HCT116 (cell line): Measurements from ENCODE around the gene GREM2. TPM values are rescaled to one million over a fixed set of nuclear protein-coding genes. Genes with fewer than 3 reads are reported as not detected.

Source experiments
- ATAC-seq: fragments of 200-7000 bp; cut with Tn5 transposase; 2 replicates; pipeline ENCODE4 v1.9.1; 2020; ENCODE audit warnings: mild to moderate bottlenecking, moderate library complexity
- BruUV-seq: library from RNA; stranded (reverse); fragments of 400-500 nt; replicated peaks from 2 replicates; lab custom pipeline; 2021; lab: Mats Ljungman, UMichigan
- CTCF ChIA-PET: fragments of 300-600 bp; sonication (Branson Sonifier 250); formaldehyde crosslinking; loops from one replicate; lab custom pipeline; 2021; ENCODE audit warnings: antibody characterized with exemption; lab: Charles Lee
- POLR2A ChIA-PET: fragments of 300-600, 350-600 bp; sonication (Branson Sonifier 250); formaldehyde crosslinking; loops from one replicate; lab custom pipeline; 2021; ENCODE audit warnings: antibody characterized with exemption; lab: Charles Lee
- RAD21 ChIA-PET, 2 experiments: fragments of 300-600 bp; sonication (Branson Sonifier 250); formaldehyde crosslinking; loops; one replicate each; lab custom pipeline; 2023; ENCODE audit warnings: low total read pairs in 2 of 2; ENCODE audit not compliant: uncharacterized antibody in 2 of 2, unreplicated experiment in 2 of 2, low non-redundant PET in 1 of 2; lab: Charles Lee
- DNase-seq: peaks from one replicate; pipeline ENCODE4 v3.0.0-alpha.2; 2010; ENCODE audit warnings: low read depth, low spot score
- H2AFZ ChIP-seq: fragments of 200-600 bp; shearing (Covaris generic), sonication (generic); 2 replicates; pipeline ENCODE4 v1.6.1; 2017; ENCODE audit warnings: low read depth, mixed run types, mixed read lengths, antibody characterized with exemption, low read length; ENCODE audit not compliant: poor library complexity, severe bottlenecking
- H3K27ac ChIP-seq: 2 replicates; pipeline ENCODE4 v1.5.1; 2012; ENCODE audit warnings: low read depth, low read length
- H3K27me3 ChIP-seq: fragments of 200-600 bp; sonication (generic); 2 replicates; pipeline ENCODE4 v1.6.1; 2016; ENCODE audit warnings: mixed run types, low read length, mixed read lengths; ENCODE audit not compliant: insufficient read depth
- H3K36me3 ChIP-seq, 2 experiments: fragments of 200-500 bp in 1 of 2; fragments of 200-600 bp in 1 of 2; sonication (Bioruptor generic) in 1 of 2; sonication (generic) in 1 of 2; 2 replicates each; pipeline versions ENCODE4 v1.5.1 to v1.6.1; 2014 to 2016; ENCODE audit warnings: low read length in 2 of 2, inconsistent platforms in 1 of 2, mixed read lengths in 1 of 2, mixed run types in 1 of 2; ENCODE audit not compliant: insufficient read depth in 2 of 2, control insufficient read depth in 1 of 2
- H3K4me1 ChIP-seq, 2 experiments: fragments of 200-600 bp in 1 of 2; sonication (generic) in 1 of 2; 2 replicates each; pipeline versions ENCODE4 v1.5.1 to v1.6.1; 2012 to 2017; ENCODE audit warnings: low read length in 2 of 2, inconsistent platforms in 1 of 2, mild to moderate bottlenecking in 1 of 2, mixed read lengths in 1 of 2, mixed run types in 1 of 2, moderate library complexity in 1 of 2; ENCODE audit not compliant: insufficient read depth in 2 of 2, control insufficient read depth in 1 of 2
- H3K4me2 ChIP-seq: fragments of 200-600 bp; sonication (generic); 2 replicates; pipeline ENCODE4 v1.6.1; 2017; ENCODE audit warnings: mixed run types, low read length, mixed read lengths
- H3K4me3 ChIP-seq, 2 experiments: fragments of 200-600 bp in 1 of 2; sonication (generic) in 1 of 2; replicated peaks in 1 of 2; 2 replicates each; pipeline ENCODE4 v1.5.1; 2011 to 2016; ENCODE audit warnings: low read length in 2 of 2, control low read depth in 1 of 2, low read depth in 1 of 2, mild to moderate bottlenecking in 1 of 2, mixed read lengths in 1 of 2, mixed run types in 1 of 2
- H3K79me2 ChIP-seq: fragments of 200-600 bp; sonication (generic); 2 replicates; pipeline ENCODE4 v1.6.1; 2017; ENCODE audit warnings: mild to moderate bottlenecking, mixed run types, low read length, moderate library complexity, mixed read lengths; ENCODE audit not compliant: insufficient read depth
- H3K9ac ChIP-seq: fragments of 200-600 bp; sonication (generic); 2 replicates; pipeline ENCODE4 v1.6.1; 2016; ENCODE audit warnings: low read length, mixed read lengths
- H3K9me2 ChIP-seq: fragments of 200-600 bp; sonication (generic), shearing (Covaris generic); 2 replicates; pipeline ENCODE4 v1.6.1; 2017; ENCODE audit warnings: mixed run types, mild to moderate bottlenecking, moderate library complexity; ENCODE audit not compliant: insufficient read depth
- H3K9me3 ChIP-seq, 2 experiments: fragments of 200-500 bp in 1 of 2; fragments of 200-600 bp in 1 of 2; sonication (Bioruptor generic) in 1 of 2; sonication (generic) in 1 of 2; 2 replicates each; pipeline ENCODE4 v1.6.1; 2014 to 2017; ENCODE audit warnings: low read length in 2 of 2, mixed read lengths in 2 of 2, inconsistent platforms in 1 of 2, low read depth in 1 of 2, mild to moderate bottlenecking in 1 of 2, mixed run types in 1 of 2, moderate library complexity in 1 of 2; ENCODE audit not compliant: control insufficient read depth in 1 of 2, insufficient read depth in 1 of 2
- H4K20me1 ChIP-seq: fragments of 200-600 bp; sonication (generic), shearing (Covaris generic); 2 replicates; pipeline ENCODE4 v1.6.1; 2017; ENCODE audit warnings: mixed run types, mild to moderate bottlenecking, moderate library complexity; ENCODE audit not compliant: insufficient read depth
- CBX3 ChIP-seq: IDR thresholded peaks from 2 replicates; pipeline ENCODE4 v1.6.1; 2012; ENCODE audit warnings: low read depth
- ELF1 ChIP-seq: IDR thresholded peaks from 2 replicates; pipeline ENCODE4 v1.6.1; 2012; ENCODE audit warnings: low read depth, borderline replicate concordance
- EZH2phosphoT487 ChIP-seq: fragments of 200-600 bp; IDR thresholded peaks from 2 replicates; pipeline ENCODE4 v1.6.1; 2018; ENCODE audit warnings: antibody characterized with exemption, borderline replicate concordance
- POLR2A ChIP-seq: IDR thresholded peaks from 2 replicates; pipeline ENCODE4 v1.7.0; 2011; ENCODE audit warnings: borderline replicate concordance; ENCODE audit not compliant: insufficient read depth, insufficient read length; ENCODE audit errors: extremely low read depth
- SIN3A ChIP-seq: IDR thresholded peaks from 2 replicates; pipeline ENCODE4 v1.6.1; 2012; ENCODE audit warnings: low read depth
- ZBTB33 ChIP-seq: IDR thresholded peaks from 2 replicates; pipeline ENCODE4 v1.6.1; 2011; ENCODE audit warnings: mild to moderate bottlenecking, low read length, moderate library complexity; ENCODE audit not compliant: insufficient replicate concordance; ENCODE audit errors: extremely low read depth
- intact Hi-C: fragments of 100-400 bp; cut with micrococcal nuclease; formaldehyde crosslinking; loops from 2 replicates; pipeline ENCODE4 v1.10.0; 2022
- total RNA-seq: library from RNA; stranded (reverse); gene quantifications from one replicate; pipeline ENCODE4 v1.2.1, GENCODE V29; 2021; ENCODE audit not compliant: unreplicated experiment
- TF ChIP-seq, protein P1 (sequence below), 3 experiments: fragments of 200-600 bp in 1 of 3; sonication (generic) in 1 of 3; IDR thresholded peaks in 2 of 3; conservative IDR thresholded peaks in 1 of 3; 2 replicates each; pipeline ENCODE4 v1.5.1; 2012 to 2017; ENCODE audit warnings: low read depth in 2 of 3, low read length in 2 of 3, antibody characterized with exemption in 1 of 3, borderline replicate concordance in 1 of 3, control low read depth in 1 of 3, mild to moderate bottlenecking in 1 of 3, mixed read lengths in 1 of 3, mixed run types in 1 of 3, moderate library complexity in 1 of 3; ENCODE audit not compliant: insufficient read depth in 1 of 3

Gene GREM2
- total RNA-seq, 1 experiment from 2014 or later = not detected

GRCh38 chr1:240644732-240645131 lies 32.8 kb upstream of the GREM2 start:
- H3K9ac ChIP-seq = no peak overlapping the region
- H3K4me1 ChIP-seq = no peaks in the 10 kb centered on the region
- ATAC-seq (no peak), DNase-seq (no peak)
- H3K9me2 ChIP-seq = no peaks in the 10 kb centered on the region
- no peaks in the 10 kb centered on the region for H3K27me3 ChIP-seq
- H4K20me1 ChIP-seq = no peaks in the 10 kb centered on the region
- BruUV-seq = no TSS peak
- no peak overlapping the region for H3K4me2 ChIP-seq
- intact Hi-C loops = no loop called here
- no peaks in the 10 kb centered on the region for H3K79me2 ChIP-seq
- CTCF ChIA-PET = no interaction called here
- H3K27ac ChIP-seq = no peak overlapping the region
- TF ChIP-seq SIN3A (no peak), EZH2phosphoT487 (no peak), CBX3 (no peak), POLR2A (no peak), ZBTB33 (no peak), ELF1 (no peak)
- TF ChIP-seq, protein P1, sequence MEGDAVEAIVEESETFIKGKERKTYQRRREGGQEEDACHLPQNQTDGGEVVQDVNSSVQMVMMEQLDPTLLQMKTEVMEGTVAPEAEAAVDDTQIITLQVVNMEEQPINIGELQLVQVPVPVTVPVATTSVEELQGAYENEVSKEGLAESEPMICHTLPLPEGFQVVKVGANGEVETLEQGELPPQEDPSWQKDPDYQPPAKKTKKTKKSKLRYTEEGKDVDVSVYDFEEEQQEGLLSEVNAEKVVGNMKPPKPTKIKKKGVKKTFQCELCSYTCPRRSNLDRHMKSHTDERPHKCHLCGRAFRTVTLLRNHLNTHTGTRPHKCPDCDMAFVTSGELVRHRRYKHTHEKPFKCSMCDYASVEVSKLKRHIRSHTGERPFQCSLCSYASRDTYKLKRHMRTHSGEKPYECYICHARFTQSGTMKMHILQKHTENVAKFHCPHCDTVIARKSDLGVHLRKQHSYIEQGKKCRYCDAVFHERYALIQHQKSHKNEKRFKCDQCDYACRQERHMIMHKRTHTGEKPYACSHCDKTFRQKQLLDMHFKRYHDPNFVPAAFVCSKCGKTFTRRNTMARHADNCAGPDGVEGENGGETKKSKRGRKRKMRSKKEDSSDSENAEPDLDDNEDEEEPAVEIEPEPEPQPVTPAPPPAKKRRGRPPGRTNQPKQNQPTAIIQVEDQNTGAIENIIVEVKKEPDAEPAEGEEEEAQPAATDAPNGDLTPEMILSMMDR (IDR thresholded peaks at IDR 0.05 in 2 of 3, conservative IDR thresholded peaks at IDR 0.05 in 1 of 3; ENCODE audit: borderline replicate concordance in 1 of 3, insufficient read depth in 1 of 3, low read depth in 2 of 3, low read length in 2 of 3) = no peak
- peaks cover 0 to under 1% of the 10 kb centered on the region in 2 experiments; a peak in 2 of 4 replicates for H3K9me3 ChIP-seq
- RAD21 ChIA-PET = no interaction called here
- H3K4me3 ChIP-seq = no peak overlapping the region
- no peaks in the 10 kb centered on the region for H3K36me3 ChIP-seq
- H2AFZ ChIP-seq = no peak overlapping the region
- POLR2A ChIA-PET = no interaction called here
